HG02970 (cell line): Measurements from ENCODE around the gene PTPN12.
"Not testable (repeated sequence)": the region's sequence is repeated elsewhere in the genome, so short reads cannot be mapped to it uniquely, and the experiment has no call there.

Source experiments
- ATAC-seq: cut with Tn5 transposase; IDR thresholded peaks from one replicate; pipeline ENCODE4 v1.9.1; 2021; ENCODE audit warnings: mild to moderate bottlenecking, moderate library complexity, moderate number of reproducible peaks; ENCODE audit not compliant: unreplicated experiment, low FRiP score

The PTPN12 gene

DNA sequence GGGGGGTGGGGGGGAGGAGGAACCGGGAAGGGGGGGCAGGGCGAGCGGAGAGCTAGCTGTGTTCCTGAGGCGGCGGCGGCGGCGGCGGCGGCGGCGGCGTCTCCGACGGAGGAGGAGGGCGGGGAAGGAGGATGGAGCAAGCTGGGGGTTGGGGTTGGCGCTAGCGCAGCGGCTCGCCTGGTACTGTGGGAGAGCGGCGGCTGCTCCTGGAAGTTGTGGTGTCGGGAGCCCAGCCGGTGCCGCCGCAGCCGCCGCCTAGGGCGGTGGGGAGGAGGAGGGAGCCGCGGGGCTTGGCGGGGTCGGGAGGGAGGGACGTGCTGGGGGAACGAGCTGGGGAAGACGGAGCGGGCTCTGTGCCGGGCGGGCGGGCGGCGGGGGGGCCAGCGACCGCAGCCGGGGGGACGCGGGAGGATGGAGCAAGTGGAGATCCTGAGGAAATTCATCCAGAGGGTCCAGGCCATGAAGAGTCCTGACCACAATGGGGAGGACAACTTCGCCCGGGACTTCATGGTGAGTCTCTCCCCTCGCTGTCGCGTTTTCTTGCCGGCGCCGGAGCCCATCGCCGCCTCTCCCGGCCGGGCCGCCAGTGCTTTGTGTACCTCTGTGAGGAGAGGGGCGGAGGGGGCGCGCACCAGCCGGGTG, at the start of gene PTPN12:
PTPN12 (plus strand) TSS at position 160 of the 642 bp plus-strand sequence; CDS start at position 412, 252 bp downstream.
- ATAC-seq, result peak; percentile 33

- ATAC-seq, result no peak
Observed at GRCh38 chr7:77488986-77489385, 48.1 kb upstream of the PTPN12 start.

DNA sequence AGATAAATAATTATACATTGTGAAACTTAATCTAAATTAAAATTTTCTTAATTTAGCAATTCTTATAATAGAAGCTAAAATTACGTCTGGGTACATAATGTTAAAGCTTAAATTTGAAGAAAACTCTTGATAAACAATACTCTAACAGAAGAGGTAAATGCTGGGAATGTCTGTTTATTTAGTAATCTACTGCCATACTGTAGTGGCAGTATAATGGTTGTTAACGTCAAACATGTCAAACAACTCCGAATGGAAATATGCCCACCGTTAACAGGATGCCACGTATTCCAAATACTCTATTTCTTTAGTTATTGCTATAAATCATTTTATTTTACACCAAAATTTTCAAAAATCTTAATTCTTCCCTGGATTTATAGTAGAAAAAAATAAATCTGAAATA, 40.0 kb upstream of the PTPN12 start:
- no peak for ATAC-seq

GRCh38 chr7:77498659-77499379, 38.3 kb upstream of the PTPN12 start:
- no peak for ATAC-seq

DNA sequence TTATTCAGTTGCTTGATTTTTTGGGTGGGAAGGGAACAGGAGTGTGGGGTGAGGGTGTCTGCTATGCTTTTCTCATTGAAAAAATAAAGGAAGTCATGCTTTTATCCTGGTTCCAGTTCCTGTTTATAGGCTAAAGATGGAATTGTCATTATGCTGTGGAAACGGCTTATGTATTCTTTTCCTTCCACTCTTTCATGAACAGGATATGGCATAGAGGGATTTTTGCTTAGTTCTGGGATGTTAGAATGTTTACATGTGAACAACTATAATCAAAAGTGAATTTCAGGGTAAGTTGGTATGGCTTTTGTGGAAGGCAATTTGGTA, 35.9 kb upstream of the PTPN12 start:
- ATAC-seq, result no peak

- no peak for ATAC-seq
Observed at GRCh38 chr7:77504951-77505350, 32.1 kb upstream of the PTPN12 start.

GRCh38 chr7:77506899-77507298, 30.2 kb upstream of the PTPN12 start:
- no peak for ATAC-seq

DNA sequence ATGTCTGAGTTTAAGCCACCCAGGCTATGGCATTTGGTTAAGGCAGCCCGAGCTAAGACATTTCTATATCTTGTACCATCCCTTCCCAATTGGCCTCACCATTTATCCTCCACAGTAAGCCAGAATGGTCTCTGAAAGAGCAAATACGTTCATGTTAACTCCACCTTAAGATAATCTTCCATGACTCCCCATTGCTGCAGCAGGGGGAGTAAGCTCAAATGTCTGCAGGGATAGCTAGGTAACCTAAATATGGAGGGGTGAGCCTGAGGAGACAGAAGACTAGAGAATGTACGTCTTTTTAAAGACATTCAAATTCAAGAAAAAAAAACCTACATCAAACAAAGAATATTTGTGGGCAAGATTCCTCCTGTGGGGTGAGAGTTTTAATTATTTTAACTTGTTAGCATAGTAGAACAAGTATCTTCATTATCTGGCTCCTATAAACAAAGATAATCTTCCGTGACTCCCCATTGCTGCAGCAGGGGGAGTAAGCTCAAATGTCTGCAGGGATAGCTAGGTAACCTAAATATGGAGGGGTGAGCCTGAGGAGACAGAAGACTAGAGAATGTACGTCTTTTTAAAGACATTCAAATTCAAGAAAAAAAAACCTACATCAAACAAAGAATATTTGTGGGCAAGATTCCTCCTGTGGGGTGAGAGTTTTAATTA, 24.0 kb upstream of the PTPN12 start:
- ATAC-seq, result not testable (repeated sequence)

GRCh38 chr7:77516085-77516484, 21.0 kb upstream of the PTPN12 start:
- ATAC-seq, result no peak

GRCh38 chr7:77520261-77520660, 16.8 kb upstream of the PTPN12 start:
- no peak for ATAC-seq

DNA sequence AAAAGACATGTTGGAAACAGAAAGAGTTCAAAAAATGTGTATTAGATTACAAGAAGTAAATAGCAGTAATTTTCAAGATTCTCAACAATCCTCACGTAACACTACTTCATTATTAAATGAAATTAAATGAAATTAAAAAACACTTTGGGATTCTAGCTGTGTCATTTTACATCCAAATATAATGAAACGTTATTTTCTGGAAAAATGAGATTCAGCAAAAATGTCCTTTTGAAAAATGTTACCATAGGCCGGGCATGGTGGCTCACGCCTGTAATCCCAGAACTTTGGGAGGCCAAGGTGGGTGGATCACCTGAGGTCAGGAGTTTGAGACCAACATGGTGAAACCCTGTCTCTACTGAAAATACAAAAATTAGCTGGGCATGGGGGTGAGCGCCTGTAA, 15.6 kb upstream of the PTPN12 start:
- ATAC-seq, result not testable (repeated sequence)

DNA sequence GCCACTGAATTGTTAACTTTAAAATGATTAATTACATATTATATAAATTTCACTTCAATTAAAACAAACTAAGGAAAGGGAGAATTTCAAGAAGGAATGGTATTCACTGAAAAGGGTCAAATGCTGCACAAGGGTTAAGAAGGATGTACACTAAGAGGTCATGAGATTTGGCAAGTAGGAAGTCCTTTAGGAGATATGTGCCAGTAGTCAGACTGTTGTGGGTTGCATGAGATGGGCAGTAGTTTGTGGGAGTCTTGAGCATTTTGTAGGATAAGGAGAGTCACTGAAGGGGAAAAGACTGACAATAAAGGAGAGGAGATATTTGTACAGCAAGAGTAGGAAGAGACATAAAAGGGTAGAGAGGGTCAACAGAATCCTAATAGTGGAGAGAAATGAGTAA, 12.4 kb upstream of the PTPN12 start:
- no peak for ATAC-seq

DNA sequence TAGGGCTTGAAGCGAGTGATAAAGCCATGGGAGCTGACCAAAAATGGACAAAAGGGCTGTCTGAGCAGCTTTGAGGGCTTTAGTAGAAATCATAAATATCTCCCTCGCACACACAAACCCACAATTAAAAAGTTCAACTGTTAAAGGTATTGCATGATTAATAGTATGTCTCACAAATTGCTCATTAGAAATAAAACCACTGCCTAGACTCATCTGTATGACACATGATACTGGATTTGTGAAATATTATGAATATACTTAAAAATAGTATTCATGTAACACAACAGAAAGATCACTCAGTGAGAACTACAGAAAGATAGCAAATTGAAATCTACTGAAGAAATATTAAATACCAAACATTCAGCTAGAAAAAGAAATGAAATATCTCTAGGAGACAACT, 11.9 kb upstream of the PTPN12 start:
- no peak for ATAC-seq

GRCh38 chr7:77528368-77528767, 8.7 kb upstream of the PTPN12 start:
- no peak for ATAC-seq

GRCh38 chr7:77529279-77529678, 7.8 kb upstream of the PTPN12 start:
- no peak for ATAC-seq

DNA sequence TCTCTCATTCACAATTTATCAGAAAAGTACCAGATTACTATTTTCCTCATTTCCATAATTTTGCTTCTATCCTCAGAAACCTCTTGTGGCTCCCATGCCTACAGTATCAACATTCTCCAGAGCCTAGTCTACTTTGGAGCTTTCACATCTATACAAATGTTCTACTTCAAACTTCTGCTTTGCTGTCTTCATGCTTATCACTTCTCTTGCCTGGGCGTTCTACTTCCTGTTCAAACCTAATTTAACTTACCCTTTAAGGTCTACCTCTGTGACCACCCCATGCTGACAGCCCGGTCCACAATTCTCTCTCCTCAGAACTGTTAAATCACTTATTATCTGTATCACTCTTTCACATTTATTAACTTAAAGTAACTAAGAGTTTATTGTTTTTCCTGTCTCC, 6.1 kb upstream of the PTPN12 start:
- no peak for ATAC-seq

- ATAC-seq, result no peak
Observed at GRCh38 chr7:77532247-77532646, 4.8 kb upstream of the PTPN12 start.

- ATAC-seq, result not testable (repeated sequence)
Observed at GRCh38 chr7:77532732-77533131, 4.4 kb upstream of the PTPN12 start.

DNA sequence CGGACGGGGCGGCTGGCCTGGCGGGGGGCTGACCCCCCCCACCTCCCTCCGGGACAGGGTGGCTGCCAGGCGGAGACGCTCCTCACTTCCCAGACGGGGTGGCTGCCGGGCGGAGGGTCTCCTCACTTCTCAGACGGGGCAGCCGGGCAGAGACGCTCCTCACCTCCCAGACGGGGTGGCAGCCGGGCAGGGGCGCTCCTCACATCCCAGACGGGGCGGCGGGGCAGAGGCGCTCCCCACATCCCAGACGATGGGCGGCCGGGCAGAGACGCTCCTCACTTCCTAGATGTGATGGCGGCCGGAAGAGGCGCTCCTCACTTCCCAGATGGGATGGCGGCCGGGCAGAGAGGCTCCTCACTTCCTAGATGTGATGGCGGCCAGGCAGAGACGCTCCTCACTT, 3.0 kb upstream of the PTPN12 start:
- not testable (repeated sequence) for ATAC-seq

GRCh38 chr7:77536017-77536412, 1.1 kb upstream of the PTPN12 start:
- ATAC-seq, result no peak

GRCh38 chr7:77536413-77537135, 521 bp upstream of the PTPN12 start:
- peak; percentile 93 for ATAC-seq
